GM19238 (cell line): Measurements from ENCODE around the gene CNTRL.
A peak's percentile ranks its signal among the peaks of the same experiment; 100 is the strongest.

Source experiments
- DNase-seq: peaks from one replicate; pipeline ENCODE4 v3.0.0; 2011; ENCODE audit warnings: low spot score; ENCODE audit not compliant: insufficient read length

CNTRL gene

DNA sequence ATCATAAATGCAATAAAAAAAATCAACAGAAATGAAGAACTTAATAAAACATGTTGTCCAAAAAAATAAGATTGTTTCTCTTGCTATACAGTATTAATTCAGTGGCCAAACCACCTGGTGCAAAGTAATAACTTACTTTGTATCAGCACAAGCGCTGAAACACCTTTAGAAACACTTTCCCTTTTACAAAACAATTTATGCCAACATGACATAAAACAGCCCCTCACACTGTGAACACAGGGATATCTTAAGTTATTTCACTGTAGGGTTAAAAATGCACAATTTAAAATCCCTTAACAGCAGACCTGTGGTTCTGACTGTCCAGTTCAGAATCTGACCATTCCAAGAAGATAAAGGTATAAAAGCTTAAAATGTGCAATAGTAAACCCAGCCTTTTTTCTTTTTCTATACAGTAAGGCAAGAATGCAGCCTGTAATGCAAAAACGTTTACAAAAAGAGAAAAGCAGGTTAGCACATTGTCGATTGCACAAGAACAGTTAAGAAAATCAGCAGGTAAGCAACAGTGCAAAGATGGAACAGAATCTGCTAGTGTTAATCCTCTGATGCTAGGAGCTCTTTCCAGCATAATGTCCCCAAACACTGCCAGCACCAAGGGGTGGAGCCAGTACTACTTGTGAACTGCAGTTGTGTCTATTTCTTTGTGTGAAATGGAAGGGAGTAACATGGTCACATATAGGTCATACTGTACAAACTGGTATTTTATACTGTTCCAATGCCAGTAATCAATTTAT is 105.4 kb downstream of the CNTRL start:
- DNase-seq, result no peak

DNA sequence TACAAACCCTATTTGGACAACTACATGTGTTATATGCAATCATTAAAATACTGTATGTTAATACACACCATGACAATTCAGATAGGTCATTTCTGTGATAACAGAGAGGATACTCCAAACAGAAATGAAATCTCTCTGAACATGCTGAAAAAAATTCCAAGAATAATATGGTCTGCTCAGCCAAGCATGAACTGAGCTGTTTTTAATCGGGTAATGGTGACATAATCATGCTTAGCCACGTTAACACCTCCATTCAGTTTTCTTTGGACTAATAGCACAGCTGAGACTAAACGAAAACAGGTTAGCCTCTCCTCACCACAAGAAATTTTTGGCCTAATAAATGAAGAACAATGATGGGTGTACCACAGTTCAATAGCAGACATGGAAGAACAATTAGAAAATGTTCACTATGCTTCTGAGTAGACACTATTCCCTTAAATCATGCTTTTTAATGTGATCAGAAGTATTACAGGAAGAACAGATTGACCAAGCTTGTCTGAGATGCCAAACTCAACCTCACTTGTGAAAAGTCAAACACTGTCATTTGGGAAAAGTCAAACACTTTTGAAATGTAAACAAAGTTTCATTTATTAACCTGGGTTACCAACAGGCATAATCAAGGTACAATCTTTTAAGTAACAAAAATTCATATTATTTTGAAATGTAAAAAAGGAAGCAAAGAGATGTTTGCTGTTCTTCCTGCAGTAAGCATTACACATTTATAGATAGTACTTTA is 107.5 kb downstream of the CNTRL start:
- DNase-seq, result no peak

DNA sequence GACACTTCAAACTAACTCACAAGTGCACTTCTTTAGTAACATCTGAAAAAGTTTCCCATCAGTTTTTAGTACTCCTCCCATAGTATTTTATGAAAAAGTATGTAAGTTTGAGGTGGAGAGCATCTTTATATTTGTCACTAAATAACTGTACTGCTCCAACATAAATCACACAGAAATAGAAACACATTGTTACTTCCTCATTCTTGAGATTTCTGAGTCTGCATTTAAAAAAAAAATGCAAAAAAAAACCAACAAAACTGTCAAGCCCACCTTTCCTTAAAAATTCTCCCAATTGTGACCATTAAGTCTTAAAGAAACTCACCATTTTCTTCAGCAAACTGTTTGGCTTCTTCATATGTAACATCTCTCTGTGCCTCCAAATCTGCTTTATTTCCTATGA is 108.2 kb downstream of the CNTRL start:
- DNase-seq, result no peak

DNA sequence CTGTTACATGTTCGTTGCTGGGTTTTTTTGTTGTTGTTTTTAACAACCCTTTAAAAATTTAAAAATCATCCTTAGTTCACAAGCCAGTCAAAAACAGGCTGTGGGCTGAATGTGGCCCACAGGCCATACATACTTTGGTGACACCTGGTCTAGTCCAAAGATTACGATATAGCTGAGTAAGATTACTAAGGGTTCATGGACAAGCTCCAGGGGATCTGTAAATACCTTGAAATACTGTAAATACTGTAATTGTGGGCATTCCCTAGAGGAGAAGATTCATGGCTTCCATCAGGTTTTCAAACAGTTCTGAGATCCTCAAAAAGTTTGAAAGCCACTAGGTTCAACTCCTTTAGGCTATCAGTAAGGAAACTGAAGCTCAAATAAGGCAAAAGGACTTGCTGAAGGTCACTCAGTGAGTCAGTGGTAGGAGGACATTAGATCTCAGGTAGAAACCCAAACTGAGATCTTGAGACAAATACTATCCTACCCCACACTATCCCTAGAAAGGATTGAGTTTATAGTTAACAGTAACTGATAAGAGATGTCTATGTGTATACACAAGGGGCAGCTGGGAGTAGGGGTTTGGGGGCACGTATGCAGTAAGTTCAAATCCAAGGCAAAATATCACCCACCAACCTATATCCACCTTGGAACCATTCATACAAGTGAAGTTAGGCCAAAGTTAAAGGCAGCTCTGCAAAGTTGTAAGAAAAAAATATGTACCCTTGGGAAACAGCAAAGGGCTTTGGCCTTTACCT is 109.1 kb downstream of the CNTRL start:
- no peak for DNase-seq

DNA sequence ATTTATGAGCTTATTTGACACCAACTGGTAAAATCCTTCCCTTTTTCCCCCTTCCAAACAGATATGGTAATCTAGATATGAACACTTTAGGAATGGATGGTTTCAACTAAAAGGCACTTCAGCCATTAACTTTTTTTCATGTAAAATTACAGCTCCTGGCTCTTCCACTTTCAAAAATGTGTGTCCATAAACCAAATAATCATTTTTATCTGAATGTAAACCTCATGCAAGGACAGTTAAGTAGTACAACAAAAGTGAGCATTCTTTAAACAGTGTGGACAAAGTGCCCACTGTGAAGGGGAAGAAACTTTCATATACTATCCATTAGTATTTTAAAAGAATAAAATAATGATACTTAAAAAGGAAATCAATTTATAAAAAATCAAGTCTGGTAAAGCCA is 109.7 kb downstream of the CNTRL start:
- DNase-seq, result no peak

DNA sequence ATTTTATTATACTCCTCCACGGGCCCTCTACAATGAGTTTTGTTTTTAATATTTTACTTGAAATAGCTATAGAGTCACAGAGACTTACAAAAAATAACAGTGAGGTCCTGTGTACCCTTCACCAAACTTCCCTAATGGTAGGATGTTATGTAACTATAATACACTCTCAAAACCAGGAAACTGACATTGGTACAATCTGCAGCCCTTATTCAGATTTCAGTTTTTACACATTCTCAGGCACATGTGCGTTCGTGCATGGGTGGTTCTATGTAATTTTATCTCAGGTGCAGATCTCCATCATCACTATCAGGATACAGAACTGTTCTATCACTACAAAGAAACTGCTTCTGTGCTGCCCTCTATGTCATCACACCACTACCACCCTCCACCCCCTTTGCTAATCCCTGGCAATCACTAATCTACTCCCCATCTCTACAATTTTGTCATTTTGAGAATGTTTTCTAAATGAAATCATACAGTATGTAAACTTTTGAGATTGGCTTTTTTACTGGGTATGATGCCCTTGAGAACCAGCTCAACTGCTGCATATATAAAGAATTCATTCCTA is 110.5 kb downstream of the CNTRL start:
- DNase-seq, result no peak

DNA sequence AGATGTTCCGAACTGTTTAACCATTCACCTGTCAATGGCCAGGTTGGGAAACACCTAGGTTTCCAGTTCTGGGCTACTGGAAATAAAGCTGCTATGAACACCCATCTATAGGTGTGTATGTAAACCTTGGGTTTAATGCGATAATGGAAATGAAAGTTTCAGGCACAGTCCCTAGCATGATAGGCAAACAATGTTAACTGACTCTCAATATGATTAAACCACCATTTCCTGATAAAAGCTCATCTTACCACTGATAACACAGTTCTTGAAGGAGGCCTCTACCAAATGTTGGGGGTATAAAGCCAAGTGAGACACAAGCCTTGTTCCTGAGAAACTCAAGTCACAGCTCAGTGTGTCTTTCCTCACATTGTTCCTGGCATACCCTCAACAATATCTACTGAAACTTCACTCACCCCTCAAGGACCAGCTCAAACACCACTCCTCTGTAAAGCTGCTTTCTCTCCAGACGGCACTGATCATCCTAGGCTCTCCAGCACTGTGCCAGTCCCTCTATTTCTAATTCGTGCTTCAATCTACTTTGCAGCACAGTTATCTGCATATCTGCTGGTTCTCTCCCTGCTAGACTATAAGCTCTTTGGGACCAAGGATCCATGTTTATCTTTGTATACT is 111.1 kb downstream of the CNTRL start:
- DNase-seq, result no peak

DNA sequence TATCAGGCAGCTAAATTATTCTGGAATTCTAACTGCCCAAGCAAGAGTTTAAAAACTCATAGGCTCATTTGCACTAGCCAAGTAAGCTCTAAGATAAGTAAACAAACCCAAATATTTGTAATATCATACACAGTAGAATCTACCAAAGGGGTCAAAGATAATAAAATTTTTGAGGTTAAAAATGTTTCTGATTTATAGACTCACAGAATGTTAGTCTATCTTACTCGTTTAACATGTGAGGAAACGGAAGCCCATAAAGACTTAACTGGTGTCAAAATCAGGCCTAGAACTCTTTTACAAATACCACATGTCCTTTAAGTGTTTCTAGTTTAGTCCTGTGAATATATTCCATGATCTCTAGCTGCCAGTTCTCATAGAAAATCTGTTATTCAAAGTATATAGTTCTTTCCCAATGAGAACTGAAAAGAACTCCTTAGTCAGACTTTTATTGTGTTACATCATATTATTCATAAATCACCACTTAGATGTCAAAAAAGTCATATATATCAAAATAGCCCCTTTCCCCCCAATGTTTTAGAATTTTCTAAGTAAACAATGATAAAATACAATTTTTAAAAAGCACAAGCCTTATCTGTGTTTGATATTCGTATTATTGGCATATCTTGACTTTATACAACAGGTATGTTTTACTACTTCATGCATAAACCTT is 113.0 kb downstream of the CNTRL start:
- no peak for DNase-seq

DNA sequence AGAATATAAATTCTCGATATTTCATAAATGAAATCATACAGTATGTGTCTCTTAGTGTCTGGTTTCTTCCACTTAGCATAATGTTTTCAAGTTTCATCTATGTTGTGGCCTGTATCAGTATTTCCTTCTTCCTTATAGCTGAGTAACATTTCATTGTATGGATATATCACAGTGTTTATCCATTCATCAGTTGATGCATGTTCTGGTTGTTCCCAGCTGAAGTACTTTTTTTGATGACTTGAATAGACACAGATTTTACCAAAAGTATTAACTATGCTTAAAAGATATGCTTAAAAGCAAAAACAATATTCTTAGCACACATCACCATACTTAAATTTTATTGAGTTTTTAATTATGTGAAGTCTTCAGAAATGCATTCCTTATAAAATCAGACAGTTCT is 114.3 kb downstream of the CNTRL start:
- DNase-seq, result no peak

DNA sequence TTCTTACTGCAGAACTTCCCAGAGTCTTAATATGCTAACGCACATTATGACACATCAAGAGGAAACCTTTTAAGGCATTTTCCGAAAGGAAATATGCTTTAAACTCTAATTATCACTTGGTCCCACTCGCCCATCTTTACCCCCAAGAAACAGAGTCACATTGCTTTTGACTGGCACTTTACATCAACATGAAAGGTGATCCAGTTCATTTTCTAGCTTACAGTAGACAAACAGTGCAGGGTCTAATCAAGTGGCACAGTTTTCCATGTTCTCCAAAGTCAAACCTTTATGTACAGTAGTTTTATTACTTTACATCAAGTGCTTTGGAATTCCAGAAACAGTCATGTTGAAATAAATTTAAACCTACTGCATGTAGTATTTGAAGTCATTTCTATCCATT is 114.9 kb downstream of the CNTRL start:
- no peak for DNase-seq

DNA sequence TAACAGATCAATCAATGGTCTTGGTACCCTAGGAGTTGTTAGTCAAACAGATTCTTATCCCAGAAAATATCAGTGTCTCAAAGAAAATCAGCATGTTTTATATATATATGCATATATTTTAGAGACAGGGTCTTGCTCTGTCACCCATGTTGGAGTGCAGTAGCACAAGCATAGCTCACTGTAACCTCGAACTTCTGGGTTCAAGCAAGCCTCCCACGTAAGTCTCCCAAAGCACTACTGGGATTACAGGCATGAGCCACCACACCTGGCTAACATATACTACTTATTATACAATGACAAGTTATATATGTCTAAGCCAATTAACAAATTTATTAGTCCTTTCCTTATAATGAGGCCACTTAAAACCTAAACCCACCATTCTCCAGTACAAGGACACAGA is 116.5 kb downstream of the CNTRL start:
- DNase-seq, result no peak

DNA sequence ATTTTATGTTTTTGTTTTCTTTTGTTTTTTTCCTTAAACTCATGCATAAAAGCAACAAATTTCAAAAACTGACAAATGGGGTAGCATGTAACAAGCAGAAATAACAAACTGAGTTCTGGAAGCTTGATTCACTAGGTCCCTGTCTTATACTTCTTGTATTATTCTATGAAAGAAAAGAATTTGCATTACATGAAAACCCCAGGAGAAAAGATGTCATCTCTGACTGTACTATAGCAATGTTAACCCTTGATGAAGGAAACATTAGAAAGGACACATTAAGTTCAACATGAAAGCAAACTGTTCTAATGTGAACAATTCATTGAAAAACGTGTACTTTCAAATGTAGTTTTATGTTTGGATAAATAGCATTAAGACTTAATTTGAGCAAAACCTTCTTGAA is 117.8 kb downstream of the CNTRL start:
- no peak for DNase-seq

DNA sequence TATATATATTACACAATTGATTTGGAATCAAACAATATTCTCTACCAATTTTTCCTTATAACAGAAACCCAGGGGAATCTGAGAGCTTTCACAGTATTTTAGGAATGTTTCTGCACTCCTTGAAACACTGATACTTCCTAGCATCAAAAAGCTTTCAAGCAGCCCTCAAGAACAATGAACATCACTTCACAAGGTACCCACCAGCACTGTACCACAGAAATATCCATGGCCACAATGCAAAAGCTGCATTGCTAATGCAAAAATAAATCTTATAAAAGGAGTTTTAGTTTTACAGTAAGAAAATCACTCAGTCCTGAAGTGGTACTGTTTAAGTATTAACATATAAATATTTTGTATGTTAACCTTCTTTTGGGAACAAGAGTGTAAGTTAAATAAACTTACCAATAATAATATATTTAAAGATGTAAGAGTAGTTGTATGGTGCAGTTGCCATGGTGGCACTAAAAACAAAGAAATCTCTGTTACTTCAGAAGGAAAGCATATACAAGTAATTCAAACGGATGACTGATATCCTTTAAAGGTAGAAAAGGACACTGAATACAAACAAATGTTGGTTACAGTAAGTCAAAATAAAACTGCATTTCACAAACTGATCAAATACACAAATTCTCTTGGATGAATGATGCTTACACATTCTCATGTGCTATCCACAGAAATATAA is 118.3 kb downstream of the CNTRL start:
- no peak for DNase-seq

DNA sequence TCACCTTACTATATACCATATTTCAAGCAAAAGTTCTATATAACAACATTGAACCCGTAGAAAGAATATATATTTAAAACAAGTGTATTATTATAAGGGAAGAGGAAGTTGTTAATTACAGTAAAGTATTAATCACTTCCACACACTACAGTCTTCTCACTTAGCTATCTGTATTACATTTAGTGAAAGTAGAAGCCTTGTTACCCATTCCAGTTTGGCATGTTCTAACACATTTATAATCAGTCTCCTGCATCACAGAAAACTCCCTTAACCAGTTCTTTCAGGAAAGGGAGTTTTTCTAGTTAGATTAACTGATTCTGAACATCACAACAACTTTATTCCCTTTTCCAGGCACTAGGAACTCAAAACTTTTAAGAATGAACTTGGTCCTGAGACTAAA is 120.0 kb downstream of the CNTRL start:
- DNase-seq, result no peak

DNA sequence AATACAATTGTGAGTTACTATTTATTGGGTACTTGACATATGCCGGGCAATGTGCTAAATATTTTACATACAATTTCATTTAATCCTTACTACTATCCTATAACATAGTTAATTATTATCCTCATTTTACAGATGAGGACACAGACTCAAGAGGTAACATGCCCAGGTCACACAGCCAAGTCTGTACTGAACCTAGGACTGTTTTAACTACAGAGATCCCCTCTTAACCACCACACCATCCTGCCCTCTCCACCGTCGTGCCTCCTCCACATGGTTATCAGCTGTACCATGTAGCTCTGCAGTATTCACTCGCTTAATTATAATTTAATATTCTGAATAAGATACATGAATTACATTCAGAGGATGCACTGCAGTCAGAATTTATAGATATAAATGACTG is 121.6 kb downstream of the CNTRL start:
- DNase-seq, result no peak

DNA sequence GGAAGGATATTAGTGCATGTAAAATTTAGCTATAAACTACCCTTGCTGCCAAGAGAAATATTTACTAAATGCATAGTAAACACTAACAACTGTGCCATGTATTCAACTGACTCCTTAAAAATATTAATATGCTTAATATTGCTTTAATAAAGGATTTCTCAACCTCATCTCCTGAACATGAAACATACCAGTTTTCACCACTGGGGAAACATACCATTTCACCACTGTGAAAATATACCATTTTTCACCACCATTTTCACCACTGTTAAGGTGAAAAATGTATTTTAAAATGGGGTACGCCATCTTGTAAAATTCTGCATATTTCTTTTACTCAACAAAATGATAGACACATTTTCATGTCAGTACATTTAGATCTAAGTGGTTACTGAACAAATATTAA is 122.4 kb downstream of the CNTRL start:
- DNase-seq, result no peak

DNA sequence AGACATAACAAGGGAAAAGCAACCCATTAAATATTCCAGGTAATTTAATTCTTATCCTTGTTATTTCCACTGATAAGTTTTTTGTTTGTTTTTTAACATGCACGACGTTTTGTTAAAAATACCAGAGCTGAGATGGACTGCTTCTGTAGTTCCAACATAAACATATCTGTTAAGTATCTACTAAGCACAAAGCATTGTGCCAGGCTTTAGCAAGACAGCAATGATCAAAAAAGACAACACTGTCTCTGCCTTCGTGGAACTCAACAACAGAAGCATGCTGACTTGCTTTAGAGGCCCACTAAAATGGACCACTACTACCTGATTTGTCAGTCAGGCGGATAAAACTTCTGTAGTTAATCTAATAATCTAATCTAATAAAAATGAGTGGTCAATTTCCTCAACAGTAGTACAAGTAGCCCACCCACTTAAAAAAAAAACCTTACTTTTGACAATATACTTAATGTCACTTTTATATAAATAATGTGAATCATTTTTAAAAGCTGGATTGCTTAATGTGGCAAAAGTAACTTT is 123.8 kb downstream of the CNTRL start:
- DNase-seq, result no peak

DNA sequence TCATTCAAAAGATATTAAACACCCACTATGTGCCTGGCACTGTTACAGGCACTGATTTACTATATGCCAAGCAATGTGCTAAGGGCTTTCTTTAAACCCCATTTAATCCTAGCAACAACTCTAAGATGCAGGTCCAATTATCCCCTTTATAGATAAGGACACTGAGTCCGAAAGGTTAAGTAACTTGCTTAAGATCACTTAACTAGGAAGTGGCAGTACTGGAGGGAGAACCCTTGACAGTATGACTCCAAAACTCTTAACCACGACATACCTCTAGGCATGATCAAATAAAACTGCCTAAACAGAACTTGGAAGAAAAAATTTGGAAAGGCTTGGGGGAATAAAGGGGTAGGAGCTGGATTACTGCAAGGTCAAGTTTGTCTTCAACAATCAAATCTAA is 125.2 kb downstream of the CNTRL start:
- DNase-seq, result no peak

DNA sequence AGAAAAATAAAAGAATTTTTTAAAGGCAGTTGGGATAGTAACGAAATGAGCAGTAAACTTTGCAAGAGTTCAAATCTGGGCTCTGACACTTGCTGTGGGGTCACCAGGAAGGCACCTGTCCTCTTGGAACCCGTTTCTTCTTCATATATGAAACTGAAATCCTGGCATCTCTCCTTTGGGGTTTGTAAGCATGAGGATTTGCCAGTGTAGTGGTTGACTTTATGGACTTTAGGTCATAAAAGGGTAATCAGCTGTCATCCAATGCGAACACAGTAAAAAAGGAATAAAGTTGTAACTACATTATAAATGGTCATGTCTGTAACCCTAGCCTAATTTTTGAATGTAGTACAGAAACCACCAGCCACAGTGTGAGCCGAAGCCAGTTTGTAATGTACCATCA is 125.6 kb downstream of the CNTRL start:
- DNase-seq, result no peak

DNA sequence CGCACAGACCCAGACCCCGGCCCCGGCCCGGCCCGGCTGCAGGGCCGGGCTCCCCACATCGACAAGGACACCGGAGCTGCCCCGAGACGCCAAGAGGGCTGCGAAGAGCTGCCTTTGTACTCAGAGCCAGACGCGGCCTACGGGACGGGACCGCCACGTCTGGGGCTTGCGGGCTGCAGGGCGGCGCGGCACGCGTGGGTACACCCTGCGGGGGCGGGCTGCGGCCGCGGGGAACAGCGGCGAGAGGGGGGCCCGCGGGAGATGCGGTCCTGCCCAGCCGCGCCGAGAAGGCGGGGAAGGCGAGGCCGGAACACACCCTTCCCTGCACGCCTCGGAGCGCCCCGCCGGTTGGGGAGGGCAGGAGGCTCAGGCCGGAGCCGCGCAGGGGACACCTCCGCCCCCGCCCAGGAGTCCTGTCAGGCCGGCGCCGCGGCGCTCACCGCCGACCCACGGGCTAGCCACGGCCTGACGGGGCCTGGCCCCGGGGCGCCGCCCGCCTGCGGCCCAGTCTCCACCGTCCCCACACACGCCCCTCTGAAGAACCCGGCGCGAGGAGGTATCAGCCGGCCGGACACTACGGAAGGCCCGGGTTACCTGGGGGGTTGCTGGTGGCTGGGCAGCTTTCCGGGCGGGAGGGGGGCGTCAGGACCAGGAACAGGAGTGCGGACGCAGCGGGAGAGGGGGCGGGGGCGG is 126.4 kb downstream of the CNTRL start:
- peak; percentile 16 for DNase-seq
